ENCODE measurements around the gene RNF157. TPM values are rescaled to one million over a fixed set of nuclear protein-coding genes. Genes with fewer than 3 reads are reported as not detected.
"Not testable (repeated sequence)": the region's sequence is repeated elsewhere in the genome, so short reads cannot be mapped to it uniquely, and the experiment has no call there.

The RNF157 gene
- total RNA-seq, 1 donor from 2014 or later, result 15.8 TPM

DNA sequence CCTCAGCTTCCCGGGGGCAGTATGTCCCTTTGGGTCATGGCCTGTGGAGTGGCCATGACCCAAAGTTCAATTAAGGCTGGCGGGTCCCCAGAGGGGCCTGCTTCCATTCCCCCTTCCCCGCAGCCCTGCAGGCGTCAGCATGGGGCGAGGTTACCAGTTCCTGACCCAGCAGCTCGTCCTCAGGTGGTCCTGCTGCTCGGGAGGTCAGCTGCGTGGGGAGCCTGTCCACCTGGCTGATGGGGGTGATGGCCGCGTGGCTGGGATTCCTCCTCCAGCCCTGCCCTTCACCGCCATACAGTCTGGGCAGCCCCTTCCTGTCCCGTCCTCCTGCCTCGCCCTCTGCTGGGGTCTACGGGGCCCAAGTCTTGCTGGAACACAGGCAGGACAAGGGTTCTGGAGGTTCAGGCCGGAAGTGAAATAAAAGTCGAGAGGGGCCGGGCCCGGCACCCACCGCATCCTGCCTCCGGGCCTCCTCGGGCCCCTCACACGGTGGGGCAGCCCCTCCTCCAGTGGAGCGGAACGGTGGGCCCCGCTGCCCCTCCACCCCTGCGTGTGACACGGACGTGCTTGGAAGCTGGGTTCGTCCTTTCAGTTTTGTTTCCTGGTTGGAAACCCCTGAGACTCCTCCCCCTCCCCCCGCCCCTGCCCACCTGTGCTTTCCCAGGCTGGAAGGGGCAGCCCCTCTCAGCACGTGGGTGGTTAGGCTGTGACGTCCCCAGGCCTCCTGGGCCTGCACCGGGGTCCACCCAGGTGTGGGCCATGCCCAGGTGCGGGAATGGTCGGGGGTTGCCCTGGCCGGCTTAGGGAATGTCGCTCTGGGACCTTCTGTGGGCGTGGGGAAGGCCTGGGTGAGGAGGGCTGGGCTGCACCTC is 31.6 kb upstream of the RNF157 start:
- no peak for DNase-seq (ENCODE audit: low spot score)
- peak; percentile 7 for ATAC-seq
- intact Hi-C loops (cut with DNase I), result no loop called here

DNA sequence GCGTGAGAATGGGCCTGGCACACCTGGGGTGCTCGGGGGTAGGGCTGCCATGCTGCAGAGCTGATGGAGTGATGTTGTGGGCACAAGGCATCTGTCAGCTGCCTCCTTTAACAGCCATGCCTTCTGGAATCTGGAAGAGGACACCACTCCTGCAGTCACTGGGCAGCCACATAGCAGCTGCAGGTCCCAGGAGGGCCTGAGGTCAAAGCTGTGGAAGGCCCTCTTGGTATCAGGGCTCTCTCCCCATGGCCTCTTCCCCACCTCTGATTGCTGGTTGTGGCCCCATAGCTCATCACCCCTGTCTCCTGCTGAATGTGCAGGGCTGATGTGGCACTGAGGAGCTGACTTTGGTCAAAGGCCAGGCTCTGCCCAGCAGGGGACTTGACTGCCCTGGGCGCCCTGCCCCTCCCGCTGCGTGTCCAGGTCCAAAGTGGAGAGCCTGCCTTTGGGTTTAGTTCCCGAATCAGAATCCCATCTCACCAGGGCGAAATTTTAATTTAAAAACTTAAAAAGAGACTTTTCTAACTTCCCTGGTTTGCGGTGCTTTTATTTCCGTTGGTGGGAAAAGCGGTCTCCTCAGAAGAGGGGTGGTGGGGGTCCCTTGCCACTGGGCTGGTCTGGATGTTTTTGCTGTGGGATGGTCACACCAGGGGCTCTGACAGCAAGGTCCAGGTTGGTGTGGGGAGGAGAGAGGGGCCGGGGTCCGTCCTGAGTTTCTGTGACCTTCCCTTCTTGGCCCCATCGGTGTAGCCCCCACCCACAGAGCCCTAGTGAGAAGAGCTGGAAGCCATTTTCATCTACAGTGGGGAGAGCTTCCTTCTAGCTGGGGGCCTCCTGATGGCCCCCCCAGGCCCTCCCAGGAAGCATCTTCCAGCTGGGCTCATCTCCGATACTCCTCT is 30.7 kb upstream of the RNF157 start:
- DNase-seq (ENCODE audit: low spot score) (no peak), ATAC-seq (no peak)

DNA sequence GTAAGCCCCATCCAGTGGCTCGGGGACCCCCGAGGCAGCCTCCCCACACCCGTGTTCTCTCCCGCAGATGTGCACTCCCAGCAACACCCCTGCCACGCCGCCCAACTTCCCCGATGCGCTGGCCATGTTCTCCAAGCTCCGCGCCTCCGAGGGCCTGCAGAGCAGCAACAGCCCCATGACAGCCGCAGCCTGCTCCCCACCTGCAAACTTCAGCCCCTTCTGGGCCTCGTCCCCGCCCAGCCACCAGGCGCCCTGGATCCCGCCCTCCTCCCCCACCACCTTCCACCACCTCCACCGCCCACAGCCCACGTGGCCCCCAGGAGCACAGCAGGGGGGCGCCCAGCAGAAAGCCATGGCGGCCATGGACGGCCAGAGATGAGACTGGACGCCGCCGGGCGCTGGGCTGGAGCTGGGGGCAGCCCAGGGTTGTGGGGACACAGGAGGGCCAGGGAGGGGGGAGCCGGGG is 29.9 kb upstream of the RNF157 start:
- ATAC-seq, result no peak
- intact Hi-C loops (cut with DNase I), result no loop called here

More for the DNA sequence above, 30.7 kb upstream of the RNF157 start:
- intact Hi-C loops (cut with DNase I), result no loop called here

DNA sequence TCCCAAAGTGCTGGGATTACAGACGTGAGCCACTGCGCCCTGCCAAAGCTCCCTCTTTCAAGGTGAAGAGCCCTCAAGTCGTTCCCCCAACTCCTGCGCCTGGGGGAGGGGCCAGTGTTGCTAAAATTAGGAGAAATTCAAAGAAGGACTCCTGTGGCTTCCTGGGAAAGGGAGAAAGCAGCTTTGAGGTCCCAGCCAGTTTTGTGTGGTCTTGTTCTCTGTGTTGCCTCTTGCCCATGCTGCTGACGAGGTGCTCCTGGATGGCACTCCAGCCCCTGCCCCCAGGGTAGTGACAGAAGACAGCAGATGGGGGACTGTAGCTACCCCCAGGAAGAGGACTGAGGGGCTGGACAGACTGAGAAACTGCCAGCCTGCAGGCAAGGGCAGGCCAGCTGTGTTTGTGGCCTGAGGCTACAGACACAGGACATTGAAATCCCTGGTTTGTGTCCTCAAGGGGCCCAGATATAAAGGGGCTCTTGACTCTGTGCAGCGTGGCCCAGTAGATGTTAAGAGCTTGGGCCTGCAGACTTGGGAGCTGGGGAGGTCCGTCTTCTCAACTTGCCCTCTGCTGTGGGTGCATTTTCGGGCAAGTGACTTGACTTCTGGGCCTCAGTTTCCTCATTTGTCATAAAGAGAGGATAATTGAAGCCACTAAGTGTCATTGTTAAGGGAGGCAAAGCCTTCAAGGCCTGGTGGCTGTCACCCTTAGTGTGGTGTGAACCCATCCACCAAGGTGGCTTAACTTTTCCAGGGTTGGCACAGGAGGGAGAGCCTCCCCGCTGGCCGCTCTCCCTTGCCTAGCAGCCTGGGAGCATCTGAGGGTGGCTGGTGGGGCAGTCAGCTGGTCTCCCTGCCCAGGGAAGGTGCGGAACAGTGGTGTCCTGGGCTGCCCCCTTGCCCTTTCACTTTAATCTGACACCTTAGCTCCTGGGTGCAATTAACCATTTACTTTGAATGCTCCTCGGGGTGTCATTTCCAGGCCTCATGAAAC is 29.0 kb upstream of the RNF157 start:
- intact Hi-C loops (cut with DNase I), result no loop called here
- ATAC-seq (no peak), DNase-seq (ENCODE audit: low spot score) (no peak)

More for the DNA sequence above, 29.9 kb upstream of the RNF157 start:
- no peak for DNase-seq (ENCODE audit: low spot score)

DNA sequence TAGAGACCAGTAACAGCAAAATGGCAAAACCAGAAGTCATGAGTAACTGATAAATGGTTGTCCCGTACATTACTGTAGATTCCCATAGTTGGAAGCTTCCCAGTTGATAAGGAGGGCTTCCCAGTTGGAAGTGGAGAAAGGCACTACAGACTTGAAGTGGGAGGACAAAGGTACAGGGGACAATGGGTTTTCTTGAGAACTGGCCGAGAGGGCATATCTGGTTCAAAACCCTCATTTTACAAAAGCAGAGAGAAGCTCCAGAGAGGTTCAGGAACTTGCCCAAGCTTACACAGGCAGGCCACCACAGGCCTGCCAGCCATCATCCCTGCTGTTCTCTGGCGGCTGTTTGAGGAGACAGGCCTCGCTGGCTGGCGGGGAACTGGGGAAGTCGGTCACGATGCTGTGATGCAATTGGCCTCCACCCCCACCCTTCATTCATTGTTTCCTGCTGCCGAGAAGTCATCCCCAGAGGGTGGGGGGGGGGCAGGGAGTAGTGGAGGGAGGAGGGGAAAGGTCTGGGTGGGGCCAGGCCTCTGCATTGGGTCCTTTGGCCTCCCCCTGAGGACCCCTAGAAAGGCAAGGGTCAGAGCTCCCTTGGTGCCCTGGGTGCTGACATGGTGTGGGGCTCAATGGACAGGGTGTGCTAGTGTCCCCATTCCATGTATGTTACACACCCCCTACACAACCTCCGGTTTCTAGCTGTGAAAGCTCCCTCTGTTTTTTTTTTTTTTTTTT is 27.9 kb upstream of the RNF157 start:
- ATAC-seq, result peak; percentile 49
- intact Hi-C loops (cut with DNase I), result no loop called here
- peak; percentile 87 for DNase-seq (ENCODE audit: low spot score)

DNA sequence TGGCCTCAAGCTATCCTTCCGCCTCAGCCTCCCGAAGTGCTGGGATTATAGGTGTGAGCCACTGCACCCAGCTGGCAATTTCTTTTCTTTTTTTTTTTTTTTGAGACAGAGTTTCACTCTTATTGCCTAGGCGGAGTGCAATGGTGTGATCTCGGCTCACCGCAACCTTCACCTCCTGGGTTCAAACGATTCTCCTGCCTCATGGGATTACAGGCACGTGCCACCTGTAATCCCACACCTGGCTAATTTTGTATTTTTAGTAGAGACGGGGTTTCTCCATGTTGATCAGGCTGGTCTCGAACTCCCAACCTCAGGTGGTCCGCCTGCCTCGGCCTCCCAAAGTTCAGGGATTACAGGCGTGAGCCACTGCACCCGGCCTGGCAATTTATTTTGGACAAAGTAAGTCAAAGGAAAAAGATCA is 27.3 kb upstream of the RNF157 start:
- ATAC-seq; DNase-seq (ENCODE audit: low spot score); intact Hi-C loops (cut with DNase I): not testable (repeated sequence)

GRCh38 chr17:76267051-76267576 is 26.8 kb upstream of the RNF157 start:
- no peak for DNase-seq (ENCODE audit: low spot score)
- ATAC-seq, result no peak
- intact Hi-C loops (cut with DNase I), result no loop called here

GRCh38 chr17:76266244-76266938 is 26.1 kb upstream of the RNF157 start:
- DNase-seq (ENCODE audit: low spot score), result no peak
- intact Hi-C loops (cut with DNase I), result no loop called here
- no peak for ATAC-seq

DNA sequence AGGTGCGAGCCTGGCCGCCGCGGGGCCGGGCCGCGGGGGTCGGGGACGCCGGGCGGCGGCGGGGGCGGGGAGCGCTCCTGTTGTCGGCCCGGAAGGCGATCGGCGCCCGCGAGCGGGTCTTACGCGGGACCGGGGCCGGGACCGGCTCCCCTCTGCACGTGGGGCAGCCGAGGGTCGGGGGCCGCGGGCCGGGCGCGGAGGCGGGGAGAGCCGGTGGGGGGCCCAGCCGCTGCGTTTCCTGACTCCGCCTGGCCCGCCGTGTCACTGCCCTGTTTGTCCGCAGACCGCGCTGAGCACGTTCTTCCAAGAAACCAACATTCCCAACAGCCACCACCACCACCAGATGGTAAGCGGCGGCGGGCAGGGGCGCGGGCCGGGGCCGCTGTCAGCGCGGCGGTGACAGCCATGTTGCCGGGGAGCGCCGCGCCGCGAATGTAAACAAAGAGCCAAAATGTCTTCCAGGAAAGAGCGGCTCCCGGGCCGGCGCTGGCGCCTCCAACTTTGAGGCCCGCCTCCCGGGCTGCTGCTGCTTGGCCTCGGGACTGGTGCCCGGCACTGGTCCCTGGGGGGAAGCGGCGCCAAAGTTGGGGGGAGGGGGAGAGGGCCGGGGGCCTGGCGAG is 25.4 kb upstream of the RNF157 start:
- ATAC-seq (no peak), DNase-seq (ENCODE audit: low spot score) (no peak)
- intact Hi-C loops (cut with DNase I), result no loop called here

- DNase-seq (ENCODE audit: low spot score) (peak; percentile 99), ATAC-seq (peak; percentile 97)
- intact Hi-C loops (cut with DNase I), result no loop called here
Measured at GRCh38 chr17:76264755-76265623, 24.7 kb upstream of the RNF157 start, which contains the start of gene UBALD2. Gene UBALD2 (plus strand): TSS chr17:76265348. CDS start chr17:76265506, 158 bp downstream.

DNA sequence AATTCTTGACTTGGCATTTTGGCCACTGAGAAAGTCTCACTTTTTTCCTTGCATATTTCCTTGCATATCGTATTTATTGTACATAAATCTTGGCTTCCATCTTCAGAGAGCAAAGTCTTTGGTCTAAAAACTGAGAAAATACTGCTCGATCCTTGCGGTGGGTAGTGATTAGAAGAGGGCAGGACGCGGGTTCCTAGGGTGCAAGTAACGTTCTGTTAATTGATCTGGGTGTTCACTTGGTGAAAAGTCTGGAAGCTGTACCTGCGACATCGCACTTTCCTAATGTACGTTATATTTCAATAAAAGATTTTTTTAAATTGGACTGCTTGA is 24.1 kb upstream of the RNF157 start:
- DNase-seq (ENCODE audit: low spot score) (no peak), ATAC-seq (no peak)
- intact Hi-C loops (cut with DNase I), result no loop called here

DNA sequence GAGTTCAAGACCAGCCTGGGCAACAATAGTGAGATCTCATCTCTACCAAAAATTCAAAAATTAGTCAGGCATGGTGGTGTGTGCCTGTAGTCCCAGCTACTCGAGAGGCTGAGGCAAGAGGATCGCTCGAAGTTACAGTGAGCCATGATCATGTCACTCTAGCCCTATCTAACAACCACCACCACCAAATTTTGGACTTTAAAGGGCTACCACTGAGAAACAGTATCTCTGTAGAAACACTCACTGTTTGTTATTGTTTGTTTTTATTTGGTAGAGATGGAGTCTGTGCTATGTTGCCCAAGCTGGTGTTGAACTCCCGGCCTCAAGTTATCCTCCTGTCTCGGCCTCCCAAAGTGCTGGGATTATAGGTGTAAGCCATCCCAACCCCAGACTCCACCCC is 23.6 kb upstream of the RNF157 start:
- ATAC-seq (no peak), DNase-seq (ENCODE audit: low spot score) (no peak)
- intact Hi-C loops (cut with DNase I), result no loop called here

DNA sequence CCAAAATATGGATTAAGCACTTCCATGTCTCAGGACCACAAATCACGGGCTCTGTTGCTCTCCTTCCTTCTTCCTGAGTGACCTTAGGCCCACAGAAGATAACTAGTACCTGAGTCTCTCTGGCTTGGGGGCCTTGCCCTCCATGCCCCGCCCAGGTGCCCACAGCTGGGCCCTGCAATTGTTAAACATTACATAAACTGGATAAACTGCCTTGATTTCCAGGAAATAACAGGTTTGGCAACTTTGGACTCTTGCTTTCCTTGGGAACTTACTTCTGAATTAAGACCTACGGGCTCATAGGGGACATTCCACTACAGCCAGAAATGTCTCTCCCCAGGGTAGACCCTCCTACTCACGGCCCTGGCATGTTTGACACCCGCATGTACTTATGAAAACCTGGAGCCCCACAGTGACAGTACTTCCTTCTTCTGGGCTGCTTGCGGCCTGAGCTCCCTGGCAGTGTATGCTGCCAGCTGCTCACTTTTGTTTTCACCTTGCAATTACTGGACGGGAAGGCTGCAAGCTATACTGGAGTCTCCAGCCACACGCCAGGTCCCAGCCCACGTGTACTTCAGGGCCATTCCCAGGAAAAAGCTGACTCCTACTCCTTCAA is 22.5 kb upstream of the RNF157 start:
- intact Hi-C loops (cut with DNase I), result no loop called here
- no peak for DNase-seq (ENCODE audit: low spot score)
- no peak for ATAC-seq

- ATAC-seq, result no peak
- intact Hi-C loops (cut with DNase I), result no loop called here
- no peak for DNase-seq (ENCODE audit: low spot score)
Measured at GRCh38 chr17:76261421-76262215, 21.3 kb upstream of the RNF157 start.

GRCh38 chr17:76260669-76261068 is 20.4 kb upstream of the RNF157 start:
- DNase-seq (ENCODE audit: low spot score), result no peak
- no peak for ATAC-seq
- intact Hi-C loops (cut with DNase I), result no loop called here

All from sciatic nerve (tissue), 2 donors.